ENCODE measurements around the gene GTF2A1L. TPM values are rescaled to one million over a fixed set of nuclear protein-coding genes. Genes with fewer than 3 reads are reported as not detected.

The GTF2A1L gene
- total RNA-seq, 1 experiment from 2014 or later: 0.22 TPM

GRCh38 chr2:48693645-48694044 lies 76.0 kb downstream of the GTF2A1L start (continued):
- TF ChIP-seq POLR2A (IDR thresholded peaks at IDR 0.05; ENCODE audit: borderline replicate concordance, extremely low read depth, insufficient read depth, insufficient read length) (no peak), REST (IDR thresholded peaks at IDR 0.05; ENCODE audit: low read depth) (no peak)

DNA sequence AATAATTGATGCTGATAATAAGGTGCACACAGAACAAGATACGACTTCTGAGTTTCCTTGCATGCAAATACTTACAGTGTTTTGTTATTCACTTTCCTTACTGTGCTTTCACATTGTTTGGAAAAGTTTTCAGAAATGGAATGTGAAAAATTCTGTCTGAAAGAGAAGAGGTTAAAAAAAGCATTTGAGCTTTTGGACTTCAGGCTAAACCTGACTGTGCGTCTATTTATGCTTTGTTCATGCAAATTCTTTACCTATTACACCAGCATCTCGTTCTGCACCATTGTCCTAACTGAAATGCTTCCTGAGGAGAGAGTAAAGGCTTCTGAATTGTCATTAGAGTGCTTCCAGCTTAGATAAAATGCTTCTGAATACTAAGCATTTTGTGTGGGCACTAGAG lies 76.5 kb downstream of the GTF2A1L start:
- DNase-seq (ENCODE audit: low read depth, low spot score): no peak
- Histone ChIP-seq H3K9me2 (ENCODE audit: insufficient read depth) (no peaks in the 10 kb centered on the region), H3K79me2 (ENCODE audit: insufficient read depth, low read length) (no peaks in the 10 kb centered on the region), H3K36me3 (ENCODE audit: control insufficient read depth in 1 of 2, insufficient read depth in 2 of 2, low read length in 2 of 2) (no peaks in the 10 kb centered on the region), H3K4me3 (replicated peaks in 1 of 2; ENCODE audit: low read depth in 1 of 2, low read length in 2 of 2) (no peak overlapping the region), H3K27ac (ENCODE audit: low read depth, low read length) (no peak overlapping the region), H2AFZ (ENCODE audit: low read depth, low read length, poor library complexity, severe bottlenecking) (no peak overlapping the region), H3K27me3 (ENCODE audit: insufficient read depth, low read length) (peaks cover under 1% of the 10 kb centered on the region; the same call in 1 of the 2 replicates), H3K9ac (ENCODE audit: low read length) (no peak overlapping the region), H4K20me1 (ENCODE audit: insufficient read depth) (no peaks in the 10 kb centered on the region), H3K4me1 (ENCODE audit: control insufficient read depth in 1 of 2, insufficient read depth in 2 of 2, low read length in 2 of 2) (no peaks in the 10 kb centered on the region), H3K4me2 (ENCODE audit: low read length) (no peak overlapping the region), H3K9me3 (ENCODE audit: control insufficient read depth in 1 of 2, insufficient read depth in 1 of 2, low read depth in 1 of 2, low read length in 2 of 2) (no peaks in the 10 kb centered on the region)
- no TSS peak for BruUV-seq (replicated peaks)
- CTCF ChIA-PET: no interaction called here
- ATAC-seq: no peak
- RAD21 ChIA-PET (ENCODE audit: low non-redundant PET in 1 of 2, low total read pairs in 2 of 2, uncharacterized antibody in 2 of 2, unreplicated experiment in 2 of 2): no interaction called here
- intact Hi-C loops (cut with micrococcal nuclease): no loop called here
- POLR2A ChIA-PET: no interaction called here
- no peak for TF ChIP-seq RAD21 (IDR thresholded peaks at IDR 0.05; ENCODE audit: low read depth)
- TF ChIP-seq, protein P1, sequence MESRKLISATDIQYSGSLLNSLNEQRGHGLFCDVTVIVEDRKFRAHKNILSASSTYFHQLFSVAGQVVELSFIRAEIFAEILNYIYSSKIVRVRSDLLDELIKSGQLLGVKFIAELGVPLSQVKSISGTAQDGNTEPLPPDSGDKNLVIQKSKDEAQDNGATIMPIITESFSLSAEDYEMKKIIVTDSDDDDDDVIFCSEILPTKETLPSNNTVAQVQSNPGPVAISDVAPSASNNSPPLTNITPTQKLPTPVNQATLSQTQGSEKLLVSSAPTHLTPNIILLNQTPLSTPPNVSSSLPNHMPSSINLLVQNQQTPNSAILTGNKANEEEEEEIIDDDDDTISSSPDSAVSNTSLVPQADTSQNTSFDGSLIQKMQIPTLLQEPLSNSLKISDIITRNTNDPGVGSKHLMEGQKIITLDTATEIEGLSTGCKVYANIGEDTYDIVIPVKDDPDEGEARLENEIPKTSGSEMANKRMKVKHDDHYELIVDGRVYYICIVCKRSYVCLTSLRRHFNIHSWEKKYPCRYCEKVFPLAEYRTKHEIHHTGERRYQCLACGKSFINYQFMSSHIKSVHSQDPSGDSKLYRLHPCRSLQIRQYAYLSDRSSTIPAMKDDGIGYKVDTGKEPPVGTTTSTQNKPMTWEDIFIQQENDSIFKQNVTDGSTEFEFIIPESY (IDR thresholded peaks at IDR 0.05; ENCODE audit: extremely low read depth, insufficient replicate concordance, low read length): no peak
- TF ChIP-seq SRF (IDR thresholded peaks at IDR 0.05; ENCODE audit: low read depth): no peak
- no peak for TF ChIP-seq POLR2A (IDR thresholded peaks at IDR 0.05; ENCODE audit: borderline replicate concordance, extremely low read depth, insufficient read depth, insufficient read length)
- no peak for TF ChIP-seq JUND (IDR thresholded peaks at IDR 0.05)
- no peak for TF ChIP-seq CTCF (IDR thresholded peaks at IDR 0.05 in 2 of 3, conservative IDR thresholded peaks at IDR 0.05 in 1 of 3; ENCODE audit: borderline replicate concordance in 1 of 3, insufficient read depth in 1 of 3, low read depth in 2 of 3, low read length in 2 of 3)
- no peak for TF ChIP-seq EGR1 (IDR thresholded peaks at IDR 0.05; ENCODE audit: low read depth)
- no peak for TF ChIP-seq EZH2phosphoT487 (IDR thresholded peaks at IDR 0.05; ENCODE audit: borderline replicate concordance)
- no peak for TF ChIP-seq SIN3A (IDR thresholded peaks at IDR 0.05; ENCODE audit: low read depth)
- TF ChIP-seq FOSL1 (IDR thresholded peaks at IDR 0.05; ENCODE audit: low read depth): no peak
- no peak for TF ChIP-seq EZH2 (IDR thresholded peaks at IDR 0.05)
- TF ChIP-seq YY1 (IDR thresholded peaks at IDR 0.05; ENCODE audit: extremely low read depth, insufficient replicate concordance, low read depth, low read length): no peak
- no peak for TF ChIP-seq TCF7L2 (IDR thresholded peaks at IDR 0.05; ENCODE audit: borderline replicate concordance, extremely low read depth, insufficient read depth, insufficient read length)
- TF ChIP-seq ATF3 (IDR thresholded peaks at IDR 0.05): no peak
- no peak for TF ChIP-seq CEBPB (IDR thresholded peaks at IDR 0.05; ENCODE audit: low read depth)
- TF ChIP-seq ZNF274 (IDR thresholded peaks at IDR 0.05; ENCODE audit: low read depth, low read length): no peak
- TF ChIP-seq POLR2AphosphoS5 (IDR thresholded peaks at IDR 0.05; ENCODE audit: low read depth, low read length): no peak
- TF ChIP-seq, protein P2, sequence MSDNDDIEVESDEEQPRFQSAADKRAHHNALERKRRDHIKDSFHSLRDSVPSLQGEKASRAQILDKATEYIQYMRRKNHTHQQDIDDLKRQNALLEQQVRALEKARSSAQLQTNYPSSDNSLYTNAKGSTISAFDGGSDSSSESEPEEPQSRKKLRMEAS (IDR thresholded peaks at IDR 0.05): no peak
